ENCODE data around the gene DCHS1.

DNA sequence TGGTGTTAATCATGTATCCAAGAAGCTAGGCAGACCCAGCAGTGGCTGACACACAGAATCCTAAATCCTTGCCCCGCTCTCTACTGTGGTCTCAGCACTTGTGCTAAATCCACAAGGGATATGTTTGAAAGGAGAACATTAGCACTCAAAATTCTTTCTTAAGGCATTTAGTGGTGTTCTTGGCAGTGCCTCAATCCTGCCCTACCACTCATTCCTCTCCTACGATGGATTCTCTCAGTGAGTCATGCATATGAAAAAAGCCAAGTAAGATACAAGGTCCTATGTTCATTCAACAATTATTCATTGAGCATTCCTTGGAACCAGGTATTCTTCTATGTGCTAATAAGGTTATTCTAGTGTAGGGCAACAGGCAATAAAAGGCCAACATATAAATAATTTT, 83.4 kb downstream of the DCHS1 start:
- TF ChIP-seq, protein P1, sequence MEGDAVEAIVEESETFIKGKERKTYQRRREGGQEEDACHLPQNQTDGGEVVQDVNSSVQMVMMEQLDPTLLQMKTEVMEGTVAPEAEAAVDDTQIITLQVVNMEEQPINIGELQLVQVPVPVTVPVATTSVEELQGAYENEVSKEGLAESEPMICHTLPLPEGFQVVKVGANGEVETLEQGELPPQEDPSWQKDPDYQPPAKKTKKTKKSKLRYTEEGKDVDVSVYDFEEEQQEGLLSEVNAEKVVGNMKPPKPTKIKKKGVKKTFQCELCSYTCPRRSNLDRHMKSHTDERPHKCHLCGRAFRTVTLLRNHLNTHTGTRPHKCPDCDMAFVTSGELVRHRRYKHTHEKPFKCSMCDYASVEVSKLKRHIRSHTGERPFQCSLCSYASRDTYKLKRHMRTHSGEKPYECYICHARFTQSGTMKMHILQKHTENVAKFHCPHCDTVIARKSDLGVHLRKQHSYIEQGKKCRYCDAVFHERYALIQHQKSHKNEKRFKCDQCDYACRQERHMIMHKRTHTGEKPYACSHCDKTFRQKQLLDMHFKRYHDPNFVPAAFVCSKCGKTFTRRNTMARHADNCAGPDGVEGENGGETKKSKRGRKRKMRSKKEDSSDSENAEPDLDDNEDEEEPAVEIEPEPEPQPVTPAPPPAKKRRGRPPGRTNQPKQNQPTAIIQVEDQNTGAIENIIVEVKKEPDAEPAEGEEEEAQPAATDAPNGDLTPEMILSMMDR (IDR thresholded peaks at IDR 0.05), result no peak
- no peak for TF ChIP-seq POLR2AphosphoS5 (IDR thresholded peaks at IDR 0.05)
